ENCODE data around the gene ATP5IF1. TPM values are rescaled to one million over a fixed set of nuclear protein-coding genes. Genes with fewer than 3 reads are reported as not detected.

The ATP5IF1 gene
- total RNA-seq, 2 donors from 2014 or later: 326 to 331 TPM

DNA sequence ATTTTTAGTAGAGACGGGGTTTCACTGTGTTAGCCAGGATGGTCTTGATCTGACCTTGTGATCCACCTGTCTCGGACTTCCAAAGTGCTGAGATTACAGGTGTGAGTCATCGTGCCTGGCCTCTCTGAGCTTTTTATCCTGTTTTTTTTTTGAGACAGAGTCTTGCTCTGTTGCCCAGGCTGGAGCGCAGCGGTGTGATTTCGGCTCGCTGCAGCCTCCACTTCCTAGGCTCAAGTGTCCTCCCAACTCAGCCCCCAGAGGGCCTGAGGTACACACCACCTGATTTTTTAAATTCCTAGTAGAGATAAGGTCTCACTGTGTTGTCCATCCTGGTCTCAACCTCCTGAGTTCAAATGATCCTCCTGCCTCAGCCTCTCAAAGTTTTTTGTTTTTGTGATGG, 43.8 kb downstream of the ATP5IF1 start:
- TF ChIP-seq, protein P1, sequence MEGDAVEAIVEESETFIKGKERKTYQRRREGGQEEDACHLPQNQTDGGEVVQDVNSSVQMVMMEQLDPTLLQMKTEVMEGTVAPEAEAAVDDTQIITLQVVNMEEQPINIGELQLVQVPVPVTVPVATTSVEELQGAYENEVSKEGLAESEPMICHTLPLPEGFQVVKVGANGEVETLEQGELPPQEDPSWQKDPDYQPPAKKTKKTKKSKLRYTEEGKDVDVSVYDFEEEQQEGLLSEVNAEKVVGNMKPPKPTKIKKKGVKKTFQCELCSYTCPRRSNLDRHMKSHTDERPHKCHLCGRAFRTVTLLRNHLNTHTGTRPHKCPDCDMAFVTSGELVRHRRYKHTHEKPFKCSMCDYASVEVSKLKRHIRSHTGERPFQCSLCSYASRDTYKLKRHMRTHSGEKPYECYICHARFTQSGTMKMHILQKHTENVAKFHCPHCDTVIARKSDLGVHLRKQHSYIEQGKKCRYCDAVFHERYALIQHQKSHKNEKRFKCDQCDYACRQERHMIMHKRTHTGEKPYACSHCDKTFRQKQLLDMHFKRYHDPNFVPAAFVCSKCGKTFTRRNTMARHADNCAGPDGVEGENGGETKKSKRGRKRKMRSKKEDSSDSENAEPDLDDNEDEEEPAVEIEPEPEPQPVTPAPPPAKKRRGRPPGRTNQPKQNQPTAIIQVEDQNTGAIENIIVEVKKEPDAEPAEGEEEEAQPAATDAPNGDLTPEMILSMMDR (IDR thresholded peaks at IDR 0.05): no peak
- Histone ChIP-seq H3K36me3 (no peaks in the 10 kb centered on the region), H3K27ac (no peak overlapping the region), H3K9me3 (no peaks in the 10 kb centered on the region), H3K4me1 (peaks cover 11% of the 10 kb centered on the region), H3K27me3 (no peaks in the 10 kb centered on the region), H3K9ac (ENCODE audit: low read depth in 2 of 2, low read length in 2 of 2) (no peak overlapping the region), H3K4me3 (no peak overlapping the region)
- no peak for DNase-seq
- intact Hi-C loops (cut with DNase I): loop anchor here (10.0 kb wide), 1 partner anchor 65 kb away; no protein-coding TSS in a partner anchor

DNA sequence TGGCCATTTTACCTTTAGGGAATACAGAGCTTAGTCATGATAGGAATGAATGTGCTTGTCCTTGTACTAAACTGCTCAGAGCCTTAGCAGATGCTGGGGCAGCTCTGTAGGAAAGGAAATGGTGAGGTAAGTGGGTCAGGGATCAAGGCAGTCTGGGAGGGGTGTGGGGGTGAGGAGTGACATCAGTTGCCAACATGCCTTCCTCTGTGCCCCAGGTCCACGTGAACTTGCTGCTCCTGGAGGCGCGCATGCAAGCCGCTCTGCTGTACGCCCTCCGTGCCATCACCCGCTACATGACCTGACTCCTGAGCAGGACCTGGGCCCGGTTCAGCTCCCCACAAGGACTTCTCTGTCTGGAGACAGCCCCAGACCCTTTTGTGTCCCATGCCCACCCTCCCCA, 44.6 kb downstream of the ATP5IF1 start:
- H3K4me3 ChIP-seq: no peak overlapping the region
- intact Hi-C loops (cut with DNase I): no loop called here
- TF ChIP-seq, protein P1 (IDR thresholded peaks at IDR 0.05): no peak
- H3K36me3 ChIP-seq: no peaks in the 10 kb centered on the region
- H3K27ac ChIP-seq: peak overlapping the region; percentile 76
- H3K27me3 ChIP-seq: no peaks in the 10 kb centered on the region
- no peak for DNase-seq
- peaks cover 11% of the 10 kb centered on the region for H3K4me1 ChIP-seq
- no peaks in the 10 kb centered on the region for H3K9me3 ChIP-seq
- H3K9ac ChIP-seq (ENCODE audit: low read depth in 2 of 2, low read length in 2 of 2): peak overlapping the region in 1 of 2 donors; percentile 6

DNA sequence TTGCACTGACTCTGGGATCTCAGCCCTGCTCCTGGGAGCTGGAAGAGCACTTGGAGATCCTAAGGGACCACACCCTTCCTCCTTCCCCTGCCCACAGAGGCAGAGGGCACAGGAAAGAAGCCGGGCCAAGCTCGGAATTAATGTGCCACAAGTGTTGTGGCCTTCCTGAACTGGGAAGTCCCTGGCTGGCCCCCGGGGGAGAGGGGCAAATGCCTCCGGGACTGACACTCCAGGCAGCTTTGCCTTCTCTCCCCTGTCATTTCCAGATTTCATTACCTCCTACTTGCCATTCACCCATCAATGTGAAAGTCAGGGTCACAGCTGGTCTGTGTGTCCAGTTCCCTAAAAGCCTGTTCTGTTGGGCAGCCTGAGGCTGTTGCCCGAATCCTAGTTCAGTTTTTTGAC, 45.1 kb downstream of the ATP5IF1 start:
- DNase-seq: peak; percentile 40
- H3K4me1 ChIP-seq: peaks cover 11% of the 10 kb centered on the region
- H3K9me3 ChIP-seq: no peaks in the 10 kb centered on the region
- intact Hi-C loops (cut with DNase I): no loop called here
- H3K27ac ChIP-seq: peak overlapping the region; percentile 76
- H3K9ac ChIP-seq (ENCODE audit: low read depth in 2 of 2, low read length in 2 of 2): peak overlapping the region in 1 of 2 donors; percentile 26
- no peaks in the 10 kb centered on the region for H3K36me3 ChIP-seq
- no peaks in the 10 kb centered on the region for H3K27me3 ChIP-seq
- H3K4me3 ChIP-seq: no peak overlapping the region
- TF ChIP-seq, protein P1 (IDR thresholded peaks at IDR 0.05): no peak

DNA sequence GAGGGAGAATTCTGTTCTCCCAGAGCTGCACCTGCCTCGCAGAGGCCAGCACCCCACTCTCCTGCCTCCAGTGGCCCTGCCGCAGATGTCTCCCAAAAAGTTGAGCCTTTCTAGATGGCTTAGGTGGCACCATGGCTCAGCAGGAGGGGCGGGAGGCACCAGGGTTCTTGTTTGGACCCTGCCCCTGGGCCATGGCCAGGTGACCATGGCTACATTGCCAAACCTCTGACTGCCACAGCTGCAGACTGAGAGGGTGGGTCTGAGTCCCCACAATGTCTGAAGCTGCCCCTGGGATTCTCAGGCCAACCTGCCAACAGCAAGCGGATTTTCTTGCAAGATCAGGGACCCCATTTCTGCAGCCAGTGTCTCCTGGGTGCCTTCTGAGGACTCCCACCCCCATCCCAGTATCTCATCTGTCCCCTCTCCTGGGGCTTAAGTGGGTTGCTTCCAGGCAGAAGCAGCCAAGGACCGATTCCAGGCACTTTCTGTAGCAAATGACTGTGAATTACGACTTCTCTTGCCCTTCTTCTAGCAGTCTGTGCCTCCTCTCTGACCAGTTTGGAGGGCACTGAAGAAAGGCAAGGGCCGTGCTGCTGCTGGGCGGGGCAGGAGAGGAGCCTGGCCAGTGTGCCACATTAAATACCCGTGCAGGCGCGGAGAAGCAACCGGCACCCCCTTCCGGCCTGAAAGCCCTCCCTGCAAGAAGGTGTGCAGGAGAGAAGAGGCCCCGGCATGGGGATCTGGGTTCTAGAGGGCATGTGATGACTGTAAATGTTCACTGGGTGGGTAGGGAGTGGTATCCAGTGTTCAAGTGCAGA, 45.9 kb downstream of the ATP5IF1 start:
- no peak overlapping the region for H3K4me3 ChIP-seq
- peak overlapping the region; percentile 38 for H3K9ac ChIP-seq (ENCODE audit: low read depth in 2 of 2, low read length in 2 of 2)
- H3K27me3 ChIP-seq: no peaks in the 10 kb centered on the region
- TF ChIP-seq, protein P1 (IDR thresholded peaks at IDR 0.05): no peak
- peak overlapping the region; percentile 76 for H3K27ac ChIP-seq
- H3K36me3 ChIP-seq: no peaks in the 10 kb centered on the region
- peaks cover 11% of the 10 kb centered on the region for H3K4me1 ChIP-seq
- intact Hi-C loops (cut with DNase I): no loop called here
- H3K9me3 ChIP-seq: no peaks in the 10 kb centered on the region
- peak; percentile 60 for DNase-seq

DNA sequence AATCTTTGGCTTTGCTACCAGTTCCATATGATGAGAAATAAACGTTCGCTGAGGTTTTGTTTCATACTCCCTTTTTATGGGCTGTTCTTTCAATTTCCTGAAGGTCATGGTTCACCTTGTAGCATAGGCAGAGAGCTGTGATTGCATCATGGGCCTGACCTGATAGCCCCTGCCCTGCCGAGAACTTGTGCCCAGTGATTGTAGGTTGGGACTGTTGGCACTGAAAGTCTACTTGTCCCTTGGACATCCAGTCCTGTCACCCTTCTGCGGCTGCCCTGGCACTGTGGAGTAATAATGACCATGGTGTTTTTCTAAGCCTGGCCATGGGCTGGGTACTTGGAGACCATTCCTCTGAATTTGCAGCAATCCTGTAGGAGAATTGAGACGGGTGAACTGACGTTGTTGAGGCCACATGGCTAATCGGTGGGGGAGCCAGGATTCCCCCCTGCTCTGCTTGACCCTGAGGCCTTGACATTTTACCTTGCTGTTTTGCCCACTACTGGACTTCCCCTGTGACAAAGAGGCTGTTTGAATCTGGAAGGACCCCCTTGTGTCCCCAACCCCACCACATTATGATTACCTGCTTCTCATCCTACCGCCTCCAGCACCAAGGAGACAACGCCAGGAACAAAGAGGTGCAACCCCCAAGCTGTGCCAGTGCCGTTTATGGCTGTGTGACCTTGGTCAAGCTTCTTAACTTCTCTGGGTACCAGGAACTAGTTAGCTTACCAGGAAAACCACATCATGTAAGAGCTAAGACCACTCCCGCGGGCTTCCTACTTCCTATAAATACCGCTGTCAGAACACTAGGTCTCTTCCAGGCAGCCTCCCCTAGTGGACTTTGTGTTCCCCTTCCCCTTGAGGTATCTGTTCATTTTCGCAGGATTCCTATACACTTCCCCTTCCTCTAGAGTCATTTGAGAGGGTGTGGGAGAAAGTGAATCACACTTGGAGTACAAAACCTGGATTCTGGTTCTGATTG, 46.8 kb downstream of the ATP5IF1 start:
- H3K27ac ChIP-seq: peak overlapping the region; percentile 76
- peak; percentile 66 for DNase-seq

More for the DNA sequence above, 46.8 kb downstream of the ATP5IF1 start:
- Histone ChIP-seq H3K9me3 (no peaks in the 10 kb centered on the region), H3K9ac (ENCODE audit: low read depth in 2 of 2, low read length in 2 of 2) (peak overlapping the region in 1 of 2 donors; percentile 38), H3K4me1 (peaks cover 11% of the 10 kb centered on the region), H3K36me3 (no peaks in the 10 kb centered on the region), H3K4me3 (no peak overlapping the region), H3K27me3 (no peaks in the 10 kb centered on the region)
- intact Hi-C loops (cut with DNase I): no loop called here
- TF ChIP-seq, protein P1 (IDR thresholded peaks at IDR 0.05): no peak
